HL-60 (cell line): Measurements from ENCODE around the gene MYH15.

ENCODE experiments used
- DNase-seq, 2 experiments: peaks; one replicate each; pipeline ENCODE4 v3.0.0-alpha.2; 2010 to 2020; ENCODE audit warnings: low read depth in 1 of 2, low spot score in 1 of 2
- H3K27ac ChIP-seq: fragments of 250-450 bp; sonication (Bioruptor Pico); replicated peaks from 2 replicates; pipeline ENCODE4 v1.5.1; 2020; ENCODE audit warnings: mild to moderate bottlenecking, moderate library complexity
- H3K27me3 ChIP-seq: fragments of 250-450 bp; sonication (Bioruptor Pico); 2 replicates; pipeline ENCODE4 v1.5.1; 2021; ENCODE audit warnings: mild to moderate bottlenecking, moderate library complexity; ENCODE audit not compliant: insufficient read depth, poor library complexity, severe bottlenecking
- H3K4me3 ChIP-seq: replicated peaks from 2 replicates; pipeline ENCODE4 v1.5.1; 2011; ENCODE audit warnings: mild to moderate bottlenecking, control low read depth, low read length; ENCODE audit not compliant: insufficient read depth
- CTCF ChIP-seq: IDR thresholded peaks from one replicate; pipeline ENCODE4 v1.5.1; 2011; ENCODE audit warnings: low read length, control low read depth, inconsistent platforms; ENCODE audit not compliant: insufficient read depth
- GABPA ChIP-seq: IDR thresholded peaks from 2 replicates; pipeline ENCODE4 v1.6.1; 2012; ENCODE audit warnings: low read depth
- POLR2AphosphoS5 ChIP-seq: IDR thresholded peaks from 2 replicates; pipeline ENCODE4 v1.6.1; 2012; ENCODE audit warnings: low read depth
- SPI1 ChIP-seq: IDR thresholded peaks from 2 replicates; pipeline ENCODE4 v1.6.1; 2012; ENCODE audit warnings: low read depth, mild to moderate bottlenecking, borderline replicate concordance
- TF ChIP-seq, protein P1 (sequence below): IDR thresholded peaks from 2 replicates; pipeline ENCODE4 v1.6.1; 2012; ENCODE audit warnings: low read depth; ENCODE audit not compliant: insufficient replicate concordance

Gene MYH15

GRCh38 chr3:108472001-108472591 lies 38.3 kb downstream of the MYH15 start:
- DNase-seq: no peak
- no peak overlapping the region for H3K27ac ChIP-seq
- no peaks in the 10 kb centered on the region for H3K27me3 ChIP-seq
- no peak for TF ChIP-seq SPI1
- TF ChIP-seq GABPA: no peak
- TF ChIP-seq POLR2AphosphoS5: no peak
- TF ChIP-seq, protein P1, sequence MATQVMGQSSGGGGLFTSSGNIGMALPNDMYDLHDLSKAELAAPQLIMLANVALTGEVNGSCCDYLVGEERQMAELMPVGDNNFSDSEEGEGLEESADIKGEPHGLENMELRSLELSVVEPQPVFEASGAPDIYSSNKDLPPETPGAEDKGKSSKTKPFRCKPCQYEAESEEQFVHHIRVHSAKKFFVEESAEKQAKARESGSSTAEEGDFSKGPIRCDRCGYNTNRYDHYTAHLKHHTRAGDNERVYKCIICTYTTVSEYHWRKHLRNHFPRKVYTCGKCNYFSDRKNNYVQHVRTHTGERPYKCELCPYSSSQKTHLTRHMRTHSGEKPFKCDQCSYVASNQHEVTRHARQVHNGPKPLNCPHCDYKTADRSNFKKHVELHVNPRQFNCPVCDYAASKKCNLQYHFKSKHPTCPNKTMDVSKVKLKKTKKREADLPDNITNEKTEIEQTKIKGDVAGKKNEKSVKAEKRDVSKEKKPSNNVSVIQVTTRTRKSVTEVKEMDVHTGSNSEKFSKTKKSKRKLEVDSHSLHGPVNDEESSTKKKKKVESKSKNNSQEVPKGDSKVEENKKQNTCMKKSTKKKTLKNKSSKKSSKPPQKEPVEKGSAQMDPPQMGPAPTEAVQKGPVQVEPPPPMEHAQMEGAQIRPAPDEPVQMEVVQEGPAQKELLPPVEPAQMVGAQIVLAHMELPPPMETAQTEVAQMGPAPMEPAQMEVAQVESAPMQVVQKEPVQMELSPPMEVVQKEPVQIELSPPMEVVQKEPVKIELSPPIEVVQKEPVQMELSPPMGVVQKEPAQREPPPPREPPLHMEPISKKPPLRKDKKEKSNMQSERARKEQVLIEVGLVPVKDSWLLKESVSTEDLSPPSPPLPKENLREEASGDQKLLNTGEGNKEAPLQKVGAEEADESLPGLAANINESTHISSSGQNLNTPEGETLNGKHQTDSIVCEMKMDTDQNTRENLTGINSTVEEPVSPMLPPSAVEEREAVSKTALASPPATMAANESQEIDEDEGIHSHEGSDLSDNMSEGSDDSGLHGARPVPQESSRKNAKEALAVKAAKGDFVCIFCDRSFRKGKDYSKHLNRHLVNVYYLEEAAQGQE: no peak
- no peak for TF ChIP-seq CTCF
- no peak overlapping the region for H3K4me3 ChIP-seq

DNA sequence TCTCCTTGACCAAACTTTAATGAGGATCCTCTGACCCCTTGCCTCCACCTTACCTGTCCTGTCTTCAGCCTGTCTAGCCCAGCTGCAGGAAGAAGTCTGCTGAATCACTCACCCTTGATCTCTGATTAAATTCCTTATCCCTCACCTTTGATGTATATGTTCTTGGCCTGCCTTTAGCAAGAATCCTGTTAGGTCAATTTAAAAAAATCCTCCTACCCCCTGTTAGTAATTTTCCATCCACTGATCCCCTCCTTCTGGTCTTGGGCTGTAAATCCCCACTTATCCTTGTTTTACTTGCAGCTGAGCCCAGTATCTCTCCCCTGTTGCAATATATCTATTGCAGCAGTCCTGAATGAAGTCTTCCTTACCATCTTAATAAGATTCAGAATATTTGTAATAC lies 39.0 kb downstream of the MYH15 start:
- no peak for DNase-seq
- TF ChIP-seq SPI1 (no peak), POLR2AphosphoS5 (no peak), CTCF (no peak), GABPA (no peak)
- TF ChIP-seq, protein P1: no peak
- no peak overlapping the region for H3K4me3 ChIP-seq
- no peaks in the 10 kb centered on the region for H3K27me3 ChIP-seq
- H3K27ac ChIP-seq: no peak overlapping the region

DNA sequence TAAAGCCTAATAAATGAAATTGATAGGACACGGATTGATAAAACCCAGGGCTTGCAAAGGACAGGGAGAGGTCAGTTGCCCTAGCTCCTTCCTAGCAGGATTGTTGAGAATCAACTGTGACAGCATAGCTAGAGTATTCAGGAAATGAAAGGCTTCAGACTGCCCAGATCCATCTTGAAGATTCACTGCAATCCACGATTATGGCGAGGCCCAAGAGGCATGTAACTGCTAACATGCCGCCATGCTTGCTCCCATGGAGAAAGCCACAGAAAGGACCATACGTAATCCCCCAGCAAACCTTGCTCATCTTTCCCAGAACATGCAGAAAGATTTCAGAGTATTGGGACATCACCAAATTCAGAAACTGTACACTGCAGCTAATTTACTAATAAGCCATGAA lies 41.3 kb downstream of the MYH15 start:
- TF ChIP-seq POLR2AphosphoS5: no peak
- TF ChIP-seq SPI1: no peak
- no peak for TF ChIP-seq CTCF
- TF ChIP-seq, protein P1: no peak
- no peak for TF ChIP-seq GABPA
- H3K4me3 ChIP-seq: no peak overlapping the region
- no peak for DNase-seq
- no peak overlapping the region for H3K27ac ChIP-seq
- H3K27me3 ChIP-seq: no peaks in the 10 kb centered on the region
